H9 (cell line): ENCODE results near the gene GLRX2. TPM values are rescaled to one million over a fixed set of nuclear protein-coding genes. Genes with fewer than 3 reads are reported as not detected.
A peak's percentile ranks its signal among the peaks of the same experiment; 100 is the strongest.

Experiments used
- DNase-seq: peaks from one replicate; pipeline ENCODE4 v3.0.0-alpha.2; 2017
- H2AFZ ChIP-seq: one replicate; pipeline ENCODE4 v1.6.1; 2013; ENCODE audit warnings: mild to moderate bottlenecking, low read length, control low read depth, moderate library complexity
- H2AK5ac ChIP-seq: 2 replicates; pipeline ENCODE4 v1.6.1; 2013; ENCODE audit warnings: low read length, control low read depth, mixed read lengths; ENCODE audit not compliant: insufficient read length
- H2BK120ac ChIP-seq: one replicate; pipeline ENCODE4 v1.6.1; 2013; ENCODE audit warnings: low read depth, mild to moderate bottlenecking, low read length, control low read depth, inconsistent platforms; ENCODE audit not compliant: poor library complexity, severe bottlenecking
- H2BK12ac ChIP-seq: 2 replicates; pipeline ENCODE4 v1.6.1; 2013; ENCODE audit warnings: low read length, control low read depth, mixed read lengths, low read depth; ENCODE audit not compliant: insufficient read length
- H2BK15ac ChIP-seq: 2 replicates; pipeline ENCODE4 v1.6.1; 2013; ENCODE audit warnings: low read depth, low read length, control low read depth
- H2BK20ac ChIP-seq: one replicate; pipeline ENCODE4 v1.6.1; 2013; ENCODE audit warnings: low read depth, mild to moderate bottlenecking, low read length, control low read depth, inconsistent platforms; ENCODE audit not compliant: poor library complexity, severe bottlenecking
- H2BK5ac ChIP-seq: 2 replicates; pipeline ENCODE4 v1.6.1; 2013; ENCODE audit warnings: low read length, control low read depth, mixed read lengths; ENCODE audit not compliant: insufficient read length
- H3K14ac ChIP-seq: 2 replicates; pipeline ENCODE4 v1.6.1; 2013; ENCODE audit warnings: low read length, control low read depth; ENCODE audit not compliant: insufficient read depth
- H3K18ac ChIP-seq: 2 replicates; pipeline ENCODE4 v1.6.1; 2013; ENCODE audit warnings: low read depth, mild to moderate bottlenecking, mixed read lengths, low read length, control low read depth; ENCODE audit not compliant: insufficient read length
- H3K23ac ChIP-seq: 2 replicates; pipeline ENCODE4 v1.6.1; 2013; ENCODE audit warnings: low read length, control low read depth, mixed read lengths, low read depth; ENCODE audit not compliant: insufficient read length
- H3K23me2 ChIP-seq: 2 replicates; pipeline ENCODE4 v1.6.1; 2013; ENCODE audit warnings: low read depth, mild to moderate bottlenecking, mixed read lengths, low read length, control low read depth; ENCODE audit not compliant: insufficient read length, poor library complexity, severe bottlenecking
- H3K27ac ChIP-seq: 2 replicates; pipeline ENCODE4 v1.5.1; 2013; ENCODE audit warnings: low read length, control low read depth, mixed read lengths, low read depth; ENCODE audit not compliant: insufficient read length
- H3K27me3 ChIP-seq: 2 replicates; pipeline ENCODE4 v1.6.1; 2013; ENCODE audit warnings: low read length, control low read depth, inconsistent platforms; ENCODE audit not compliant: insufficient read depth
- H3K4ac ChIP-seq: 2 replicates; pipeline ENCODE4 v1.6.1; 2013; ENCODE audit warnings: low read depth, mild to moderate bottlenecking, control low read depth, inconsistent platforms, low read length, moderate library complexity
- H3K4me1 ChIP-seq: 2 replicates; pipeline ENCODE4 v1.6.1; 2013; ENCODE audit warnings: low read length, control low read depth, inconsistent platforms; ENCODE audit not compliant: insufficient read depth
- H3K4me2 ChIP-seq: 2 replicates; pipeline ENCODE4 v1.6.1; 2013; ENCODE audit warnings: low read length, control low read depth, mixed read lengths; ENCODE audit not compliant: insufficient read length, insufficient read depth
- H3K56ac ChIP-seq: 2 replicates; pipeline ENCODE4 v1.6.1; 2013; ENCODE audit warnings: low read depth, mild to moderate bottlenecking, mixed read lengths, low read length, control low read depth; ENCODE audit not compliant: insufficient read length
- H3K79me1 ChIP-seq: 2 replicates; pipeline ENCODE4 v1.6.1; 2013; ENCODE audit warnings: low read depth, mild to moderate bottlenecking, moderate library complexity, low read length, control low read depth, inconsistent platforms; ENCODE audit not compliant: insufficient read depth, poor library complexity, severe bottlenecking
- H3K79me2 ChIP-seq: 2 replicates; pipeline ENCODE4 v1.6.1; 2013; ENCODE audit warnings: low read length, control low read depth, inconsistent platforms; ENCODE audit not compliant: insufficient read depth
- H3K9ac ChIP-seq: 2 replicates; pipeline ENCODE4 v1.6.1; 2013; ENCODE audit warnings: low read length, control low read depth, mixed read lengths; ENCODE audit not compliant: insufficient read length; ENCODE audit errors: extremely low read depth
- H3K9me3 ChIP-seq: one replicate; pipeline ENCODE4 v1.6.1; 2013; ENCODE audit warnings: low read depth, low read length, inconsistent platforms; ENCODE audit not compliant: control insufficient read depth
- H3T11ph ChIP-seq: one replicate; pipeline ENCODE4 v1.6.1; 2013; ENCODE audit warnings: mild to moderate bottlenecking, low read length, control low read depth, inconsistent platforms
- H4K20me1 ChIP-seq: one replicate; pipeline ENCODE4 v1.6.1; 2013; ENCODE audit not compliant: control insufficient read depth, insufficient read length, insufficient read depth
- H4K5ac ChIP-seq: 2 replicates; pipeline ENCODE4 v1.6.1; 2013; ENCODE audit warnings: low read depth, mild to moderate bottlenecking, mixed read lengths, low read length, control low read depth; ENCODE audit not compliant: insufficient read length
- H4K8ac ChIP-seq: replicated peaks from 2 replicates; pipeline ENCODE4 v1.6.1; 2013; ENCODE audit warnings: low read length, control low read depth, mixed read lengths, low read depth; ENCODE audit not compliant: insufficient read length
- H4K91ac ChIP-seq: 2 replicates; pipeline ENCODE4 v1.6.1; 2013; ENCODE audit warnings: low read depth, mild to moderate bottlenecking, moderate library complexity, mixed read lengths, low read length, control low read depth; ENCODE audit not compliant: insufficient read length
- H3K27ac Mint-ChIP-seq, 3 experiments: 2 replicates in 2 of 3; 3 replicates in 1 of 3; pipeline ENCODE4 v1.8.0; 2020 to 2021; ENCODE audit warnings: mixed read lengths in 3 of 3, mild to moderate bottlenecking in 1 of 3, moderate library complexity in 1 of 3
- H3K27me3 Mint-ChIP-seq: 2 replicates; pipeline ENCODE4 v1.8.0; 2021; ENCODE audit warnings: low read depth, mild to moderate bottlenecking, moderate library complexity, mixed read lengths
- H3K36me3 Mint-ChIP-seq, 3 experiments: 2 replicates in 2 of 3; 3 replicates in 1 of 3; pipeline ENCODE4 v1.8.0; 2020 to 2021; ENCODE audit warnings: low read depth in 3 of 3, mixed read lengths in 3 of 3; ENCODE audit not compliant: insufficient read depth in 1 of 3
- H3K4me1 Mint-ChIP-seq, 2 experiments: 2 replicates each; pipeline ENCODE4 v1.8.0; 2020; ENCODE audit warnings: mixed read lengths in 2 of 2
- H3K4me3 Mint-ChIP-seq, 2 experiments: 2 replicates in 1 of 2; 3 replicates in 1 of 2; pipeline ENCODE4 v1.8.0; 2020 to 2021; ENCODE audit warnings: mild to moderate bottlenecking in 2 of 2, mixed read lengths in 2 of 2, moderate library complexity in 1 of 2
- H3K9me3 Mint-ChIP-seq, 2 experiments: 2 replicates in 1 of 2; 3 replicates in 1 of 2; pipeline ENCODE4 v1.8.0; 2020; ENCODE audit warnings: mild to moderate bottlenecking in 2 of 2, mixed read lengths in 2 of 2, moderate library complexity in 1 of 2
- WGBS: extraction: QIAGEN DNeasy Blood & Tissue Kit; methylation state at CpG from one replicate; pipeline ENCODE4 v1.1.7; 2013; ENCODE audit warnings: missing lambda C conversion rate, low lambda C conversion rate, mixed read lengths; ENCODE audit not compliant: insufficient read length; ENCODE audit errors: extremely low coverage; 5-methylcytosine and 5-hydroxymethylcytosine counted together
- total RNA-seq: library from RNA; stranded (reverse); gene quantifications from 2 replicates; pipeline ENCODE4 v1.2.1, GENCODE V29; 2021
- TF ChIP-seq, protein P1 (sequence below): fragments of 200-600 bp; sonication (generic); conservative IDR thresholded peaks from 3 replicates; pipeline ENCODE4 v1.8.0; 2021; ENCODE audit warnings: antibody characterized with exemption, mild to moderate bottlenecking

The GLRX2 gene
- total RNA-seq, 1 experiment from 2014 or later, result 10.1 TPM

DNA sequence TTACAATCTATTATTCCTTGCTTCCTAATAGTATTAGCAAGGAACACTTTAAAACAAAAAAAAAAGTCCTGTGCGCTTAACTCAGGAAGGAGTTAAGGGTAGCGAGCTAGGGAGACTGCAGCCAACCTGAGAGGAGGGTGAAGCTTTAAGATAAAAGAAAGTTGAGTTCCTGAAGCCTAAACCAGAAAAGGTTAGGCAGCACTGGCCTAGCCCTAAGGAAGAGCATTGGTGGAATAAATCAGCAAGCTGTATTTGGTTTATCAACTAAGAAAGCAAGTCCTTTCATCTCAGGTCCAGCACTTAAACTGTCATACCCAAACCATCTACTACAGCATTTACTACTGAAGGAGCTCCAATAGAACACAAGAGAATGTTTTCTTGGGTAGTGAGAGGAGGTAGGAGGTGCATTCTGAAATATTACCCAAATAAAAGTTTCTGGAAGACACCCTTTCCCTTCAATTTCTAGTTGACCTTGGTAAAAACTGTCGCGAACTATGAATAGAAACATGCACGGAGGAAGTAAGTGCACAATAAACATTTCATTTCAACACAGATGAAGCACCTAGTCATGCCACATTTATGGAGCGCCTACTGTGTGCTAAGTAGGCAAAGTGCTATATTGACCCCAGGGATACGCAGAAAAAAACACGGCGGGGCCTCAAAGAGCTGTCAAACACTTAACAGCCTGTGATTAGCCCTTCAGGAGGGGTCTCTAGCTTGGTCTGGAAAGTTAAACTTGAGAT is 1.3 kb downstream of the GLRX2 start:
- H2AFZ ChIP-seq, result no peak overlapping the region
- DNase-seq, result no peak
- H3K9me3 ChIP-seq, result no peaks in the 10 kb centered on the region
- H3K23me2 ChIP-seq, result peaks cover 10% of the 10 kb centered on the region
- no peak overlapping the region for H3K23ac ChIP-seq
- peak overlapping the region; percentile 69 for H3K4me2 ChIP-seq
- no peaks in the 10 kb centered on the region for H3K4me1 ChIP-seq
- no peak overlapping the region for H3K27ac Mint-ChIP-seq
- no peak overlapping the region for H3K27ac ChIP-seq
- H4K91ac ChIP-seq, result no peak overlapping the region
- TF ChIP-seq, protein P1, sequence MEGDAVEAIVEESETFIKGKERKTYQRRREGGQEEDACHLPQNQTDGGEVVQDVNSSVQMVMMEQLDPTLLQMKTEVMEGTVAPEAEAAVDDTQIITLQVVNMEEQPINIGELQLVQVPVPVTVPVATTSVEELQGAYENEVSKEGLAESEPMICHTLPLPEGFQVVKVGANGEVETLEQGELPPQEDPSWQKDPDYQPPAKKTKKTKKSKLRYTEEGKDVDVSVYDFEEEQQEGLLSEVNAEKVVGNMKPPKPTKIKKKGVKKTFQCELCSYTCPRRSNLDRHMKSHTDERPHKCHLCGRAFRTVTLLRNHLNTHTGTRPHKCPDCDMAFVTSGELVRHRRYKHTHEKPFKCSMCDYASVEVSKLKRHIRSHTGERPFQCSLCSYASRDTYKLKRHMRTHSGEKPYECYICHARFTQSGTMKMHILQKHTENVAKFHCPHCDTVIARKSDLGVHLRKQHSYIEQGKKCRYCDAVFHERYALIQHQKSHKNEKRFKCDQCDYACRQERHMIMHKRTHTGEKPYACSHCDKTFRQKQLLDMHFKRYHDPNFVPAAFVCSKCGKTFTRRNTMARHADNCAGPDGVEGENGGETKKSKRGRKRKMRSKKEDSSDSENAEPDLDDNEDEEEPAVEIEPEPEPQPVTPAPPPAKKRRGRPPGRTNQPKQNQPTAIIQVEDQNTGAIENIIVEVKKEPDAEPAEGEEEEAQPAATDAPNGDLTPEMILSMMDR, result no peak
- no peak overlapping the region for H3K14ac ChIP-seq
- no peak overlapping the region for H2BK20ac ChIP-seq
- H3K4ac ChIP-seq, result no peak overlapping the region
- no peak overlapping the region for H2BK15ac ChIP-seq
- H3K79me1 ChIP-seq, result no peaks in the 10 kb centered on the region
- H3K4me1 Mint-ChIP-seq, result peaks cover 12 to 13% of the 10 kb centered on the region in 2 experiments
- H3K36me3 Mint-ChIP-seq, result peaks cover 0 to 13% (median 0%) of the 10 kb centered on the region in 3 experiments; a peak in 2 of 7 replicates
- H2BK120ac ChIP-seq, result no peak overlapping the region
- no peak overlapping the region for H4K5ac ChIP-seq
- no peak overlapping the region for H3K9ac ChIP-seq
- no peaks in the 10 kb centered on the region for H3K9me3 Mint-ChIP-seq
- no peak overlapping the region for H4K8ac ChIP-seq
- H2AK5ac ChIP-seq, result no peak overlapping the region
- no peak overlapping the region for H3K18ac ChIP-seq
- H2BK12ac ChIP-seq, result no peak overlapping the region
- no CpG with 5 or more reads among the region's 9 CpGs for WGBS
- H3K4me3 Mint-ChIP-seq, result peak overlapping the region; percentile 81 to 92
- H2BK5ac ChIP-seq, result no peak overlapping the region
- H3K27me3 Mint-ChIP-seq, result peaks cover 13% of the 10 kb centered on the region
- no peak overlapping the region for H3T11ph ChIP-seq
- H4K20me1 ChIP-seq, result no peaks in the 10 kb centered on the region
- H3K27me3 ChIP-seq, result no peaks in the 10 kb centered on the region; the same call in 1 of the 2 replicates
- H3K56ac ChIP-seq, result no peak overlapping the region
- H3K79me2 ChIP-seq, result no peaks in the 10 kb centered on the region
